Gastroesophageal sphincter (tissue), 4 donors: ENCODE data around the gene LEMD2. TPM values are rescaled to one million over a fixed set of nuclear protein-coding genes. Genes with fewer than 3 reads are reported as not detected.
"Not testable (repeated sequence)": the region's sequence is repeated elsewhere in the genome, so short reads cannot be mapped to it uniquely, and the experiment has no call there.

Experiments
- ATAC-seq: fragments of 150-250 bp; one replicate; pipeline ENCODE4 v1.9.1; 2016; ENCODE audit warnings: mild to moderate bottlenecking, moderate library complexity
- H3K27ac ChIP-seq, 4 donors: fragments of 200-600 bp; sonication (generic) in 3 of 4; 1 replicate in 3 of 4; 2 replicates in 1 of 4; pipeline ENCODE4 v1.5.1; 2016 to 2019
- H3K27me3 ChIP-seq: fragments of 200-600 bp; sonication (generic); one replicate; pipeline ENCODE4 v1.5.1; 2019
- H3K36me3 ChIP-seq, 2 donors: fragments of 200-600 bp; sonication (generic); one replicate each; pipeline ENCODE4 v1.5.1; 2019; ENCODE audit warnings: control low read depth in 1 of 2
- H3K4me1 ChIP-seq, 3 donors: fragments of 200-600 bp; sonication (generic); 1 replicate in 2 of 3; 2 replicates in 1 of 3; pipeline ENCODE4 v1.5.1; 2016 to 2019; ENCODE audit warnings: control low read depth in 2 of 3
- H3K4me3 ChIP-seq, 2 donors: fragments of 200-600 bp; sonication (generic); one replicate each; pipeline ENCODE4 v1.5.1; 2019; ENCODE audit warnings: mild to moderate bottlenecking in 1 of 2, moderate library complexity in 1 of 2
- H3K9me3 ChIP-seq, 3 donors: fragments of 200-600 bp; sonication (generic); one replicate each; pipeline ENCODE4 v1.5.1; 2017 to 2019; ENCODE audit warnings: control low read depth in 2 of 3
- EP300 ChIP-seq: sonication (generic); formaldehyde crosslinking; IDR thresholded peaks from one replicate; pipeline ENCODE4 v1.6.1; 2017; ENCODE audit warnings: antibody characterized with exemption, mild to moderate bottlenecking
- POLR2A ChIP-seq, 2 donors: fragments of 450-650 bp; IDR thresholded peaks; one replicate each; pipeline ENCODE4 v1.6.1; 2017; ENCODE audit warnings: antibody characterized with exemption in 2 of 2, mild to moderate bottlenecking in 2 of 2, moderate library complexity in 1 of 2
- POLR2AphosphoS5 ChIP-seq: sonication (generic); formaldehyde crosslinking; IDR thresholded peaks from one replicate; pipeline ENCODE4 v1.6.1; 2017; ENCODE audit warnings: antibody characterized with exemption
- WGBS, 2 donors: methylation state at CpG; one replicate each; pipeline ENCODE4 v1.1.5; 2018; ENCODE audit warnings: low coverage in 1 of 2; 5-methylcytosine and 5-hydroxymethylcytosine counted together
- total RNA-seq, 4 donors: library from RNA; depleted of rRNA; stranded (reverse); fragments of >200 nt; gene quantifications; one replicate each; pipeline ENCODE4 v1.1.0, GENCODE V29; 2016
- TF ChIP-seq, protein P1 (sequence below), 4 experiments: fragments of 200-600 bp in 2 of 4; fragments of 450-650 bp in 2 of 4; sonication (generic) in 1 of 4; IDR thresholded peaks; one replicate each; pipeline ENCODE4 v1.5.1; 2017 to 2019; ENCODE audit warnings: antibody characterized with exemption in 4 of 4, mild to moderate bottlenecking in 2 of 4, moderate library complexity in 2 of 4

The LEMD2 gene
- total RNA-seq, 4 donors from 2014 or later = 47.3 to 50.9 (median 49.9) TPM

DNA sequence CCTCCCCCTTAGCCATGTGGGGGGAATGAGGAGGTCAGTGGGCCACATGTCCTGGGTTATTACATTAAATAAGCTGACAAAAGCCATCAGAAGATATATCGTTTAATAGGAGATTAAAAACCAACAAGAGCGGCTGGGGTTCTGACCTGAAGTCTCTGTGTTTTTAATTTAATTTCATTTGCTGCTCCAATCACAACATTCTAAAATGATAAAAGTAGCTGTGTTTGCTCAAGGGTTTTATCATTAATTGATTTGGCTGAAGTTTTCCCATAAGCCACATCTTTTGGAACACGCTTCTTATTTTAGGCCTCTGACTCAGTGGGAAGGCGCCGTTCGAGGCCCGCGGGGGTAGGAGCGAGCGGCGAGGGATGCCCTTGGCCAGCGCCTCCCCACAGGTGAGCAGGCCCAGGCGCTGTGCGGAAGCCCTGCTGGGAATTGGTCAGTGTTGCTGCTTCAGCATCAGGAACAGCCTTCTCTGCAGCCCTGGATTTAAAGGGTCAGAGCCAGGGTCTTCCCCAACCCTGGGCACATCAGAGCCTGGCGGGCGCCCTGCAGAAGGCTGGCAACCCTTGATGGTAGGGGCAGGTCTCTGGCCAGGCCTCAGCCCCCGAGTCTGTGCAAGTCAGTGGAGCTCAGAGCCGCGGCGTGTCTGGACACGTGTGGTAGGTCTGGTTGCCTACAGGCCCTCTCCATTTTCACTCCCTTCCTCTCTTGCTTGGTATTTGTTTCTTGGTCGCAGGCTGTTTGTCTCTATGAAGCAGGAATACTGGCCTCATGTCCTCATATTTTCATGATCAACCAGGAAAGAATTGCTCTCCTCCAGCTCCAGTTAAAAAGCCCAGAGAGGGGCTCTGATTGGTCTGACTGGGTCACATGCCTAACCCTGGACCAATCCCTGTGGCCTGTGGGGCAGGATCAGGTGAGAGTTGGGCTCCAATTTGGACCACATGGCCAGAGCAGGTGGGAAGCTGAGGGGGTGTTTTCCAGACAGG is 45.8 kb upstream of the LEMD2 start:
- H3K27ac ChIP-seq = no peak overlapping the region
- ATAC-seq = no peak
- 84 to 93% methylated on average over 2 to 9 of the region's 22 CpGs for WGBS, 2 donors

GRCh38 chr6:33833599-33833998 is 44.7 kb upstream of the LEMD2 start:
- no peak for ATAC-seq
- TF ChIP-seq POLR2A (IDR thresholded peaks at IDR 0.05) (no peak), EP300 (no peak), POLR2AphosphoS5 (no peak)
- TF ChIP-seq, protein P1, sequence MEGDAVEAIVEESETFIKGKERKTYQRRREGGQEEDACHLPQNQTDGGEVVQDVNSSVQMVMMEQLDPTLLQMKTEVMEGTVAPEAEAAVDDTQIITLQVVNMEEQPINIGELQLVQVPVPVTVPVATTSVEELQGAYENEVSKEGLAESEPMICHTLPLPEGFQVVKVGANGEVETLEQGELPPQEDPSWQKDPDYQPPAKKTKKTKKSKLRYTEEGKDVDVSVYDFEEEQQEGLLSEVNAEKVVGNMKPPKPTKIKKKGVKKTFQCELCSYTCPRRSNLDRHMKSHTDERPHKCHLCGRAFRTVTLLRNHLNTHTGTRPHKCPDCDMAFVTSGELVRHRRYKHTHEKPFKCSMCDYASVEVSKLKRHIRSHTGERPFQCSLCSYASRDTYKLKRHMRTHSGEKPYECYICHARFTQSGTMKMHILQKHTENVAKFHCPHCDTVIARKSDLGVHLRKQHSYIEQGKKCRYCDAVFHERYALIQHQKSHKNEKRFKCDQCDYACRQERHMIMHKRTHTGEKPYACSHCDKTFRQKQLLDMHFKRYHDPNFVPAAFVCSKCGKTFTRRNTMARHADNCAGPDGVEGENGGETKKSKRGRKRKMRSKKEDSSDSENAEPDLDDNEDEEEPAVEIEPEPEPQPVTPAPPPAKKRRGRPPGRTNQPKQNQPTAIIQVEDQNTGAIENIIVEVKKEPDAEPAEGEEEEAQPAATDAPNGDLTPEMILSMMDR (IDR thresholded peaks at IDR 0.05) = no peak
- H3K4me1 ChIP-seq = peaks cover 0 to 13% (median 4%) of the 10 kb centered on the region in 3 donors
- H3K36me3 ChIP-seq = no peaks in the 10 kb centered on the region
- H3K9me3 ChIP-seq = peaks cover 0 to 7% (median 0%) of the 10 kb centered on the region in 3 donors
- no peak overlapping the region for H3K27ac ChIP-seq
- H3K4me3 ChIP-seq = no peak overlapping the region
- H3K27me3 ChIP-seq = peaks cover 43% of the 10 kb centered on the region
- 71 to 95% methylated on average over 1 to 4 of the region's 6 CpGs for WGBS, 2 donors

More for the DNA sequence above, 45.8 kb upstream of the LEMD2 start:
- no peak overlapping the region for H3K4me3 ChIP-seq
- peaks cover 0 to 11% (median 0%) of the 10 kb centered on the region in 3 donors for H3K4me1 ChIP-seq
- no peaks in the 10 kb centered on the region for H3K36me3 ChIP-seq
- H3K9me3 ChIP-seq = peaks cover 0 to 7% (median 0%) of the 10 kb centered on the region in 3 donors
- TF ChIP-seq POLR2AphosphoS5 (no peak), EP300 (no peak), POLR2A (IDR thresholded peaks at IDR 0.05) (no peak)
- TF ChIP-seq, protein P1 (IDR thresholded peaks at IDR 0.05) = no peak
- peaks cover 43% of the 10 kb centered on the region for H3K27me3 ChIP-seq

GRCh38 chr6:33832831-33833230 is 43.9 kb upstream of the LEMD2 start:
- Histone ChIP-seq H3K4me1 (peaks cover 0 to 15% (median 4%) of the 10 kb centered on the region in 3 donors), H3K27me3 (peaks cover 39% of the 10 kb centered on the region)
- H3K36me3 ChIP-seq, ATAC-seq, H3K4me3 ChIP-seq, H3K27ac ChIP-seq, H3K9me3 ChIP-seq: not testable (repeated sequence)
- WGBS, 2 donors = no CpG with 5 or more reads among the region's 32 CpGs

- peaks cover 0 to 15% (median 4%) of the 10 kb centered on the region in 3 donors for H3K4me1 ChIP-seq
- H3K27me3 ChIP-seq = peaks cover 28% of the 10 kb centered on the region
- 85 to 100% methylated on average over 1 to 4 of the region's 5 CpGs for whole genome bisulfite sequencing, 2 donors
- ATAC-seq, H3K9me3 ChIP-seq, H3K27ac ChIP-seq, H3K36me3 ChIP-seq, H3K4me3 ChIP-seq: not testable (repeated sequence)
Observed at GRCh38 chr6:33831725-33832124, 42.8 kb upstream of the LEMD2 start.

DNA sequence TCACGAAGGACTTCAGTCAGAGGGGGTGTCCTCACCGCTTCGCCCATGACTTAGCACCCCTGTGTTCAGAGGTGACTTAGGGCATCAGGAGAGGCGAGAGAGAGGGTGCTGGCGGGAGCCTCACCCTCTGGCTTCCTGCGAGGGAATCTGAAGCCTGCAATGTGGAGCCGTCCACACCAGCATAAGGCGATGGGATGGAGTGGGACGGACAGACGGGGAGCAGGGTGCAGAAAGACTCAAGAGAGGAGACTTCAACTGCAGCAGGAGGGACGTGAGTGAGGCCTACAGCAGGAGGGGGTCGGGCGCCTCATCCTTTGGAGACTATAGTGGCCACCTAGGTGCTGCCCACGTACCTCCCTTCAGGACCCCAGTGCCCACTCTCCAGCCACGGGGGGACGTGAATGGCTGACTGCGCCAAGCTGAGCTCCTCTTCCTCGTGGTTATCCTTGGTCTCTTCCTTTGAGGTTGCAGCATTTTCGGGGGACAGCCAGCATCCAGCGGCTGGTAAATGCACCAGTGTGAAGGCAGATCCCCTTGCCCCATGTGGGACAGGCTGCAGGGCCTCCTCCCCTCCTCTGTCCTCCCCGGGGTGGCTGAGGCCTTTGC is 41.8 kb upstream of the LEMD2 start:
- Histone ChIP-seq H3K27ac (no peak overlapping the region), H3K27me3 (peaks cover 23% of the 10 kb centered on the region), H3K9me3 (no peaks in the 10 kb centered on the region), H3K4me3 (no peak overlapping the region), H3K36me3 (no peaks in the 10 kb centered on the region), H3K4me1 (peaks cover 0 to 15% (median 4%) of the 10 kb centered on the region in 3 donors)
- TF ChIP-seq, protein P1 (IDR thresholded peaks at IDR 0.05) = no peak
- no peak for TF ChIP-seq EP300
- no peak for TF ChIP-seq POLR2AphosphoS5
- no peak for ATAC-seq
- WGBS, 2 donors = 75 to 90% methylated on average over 2 to 10 of the region's 21 CpGs
